Ishikawa (cell line): ENCODE data around the gene SLC43A3.

Source experiments
- CEBPB ChIP-seq: IDR thresholded peaks from 2 replicates; pipeline ENCODE4 v1.6.1; 2012
- CREB1 ChIP-seq: IDR thresholded peaks from 2 replicates; pipeline ENCODE4 v1.6.1; 2012; ENCODE audit warnings: low read depth
- EGR1 ChIP-seq: IDR thresholded peaks from 2 replicates; pipeline ENCODE4 v1.6.1; 2012
- EP300 ChIP-seq: IDR thresholded peaks from 2 replicates; pipeline ENCODE4 v1.6.1; 2012; ENCODE audit warnings: borderline replicate concordance
- MAX ChIP-seq: IDR thresholded peaks from 2 replicates; pipeline ENCODE4 v1.6.1; 2012
- NFIC ChIP-seq: IDR thresholded peaks from 2 replicates; pipeline ENCODE4 v1.6.1; 2012
- RAD21 ChIP-seq: IDR thresholded peaks from 2 replicates; pipeline ENCODE4 v1.6.1; 2012; ENCODE audit warnings: low read depth
- REST ChIP-seq: IDR thresholded peaks from 2 replicates; pipeline ENCODE4 v1.6.1; 2012; ENCODE audit warnings: low read depth, mild to moderate bottlenecking
- TAF1 ChIP-seq: IDR thresholded peaks from 2 replicates; pipeline ENCODE4 v1.6.1; 2012; ENCODE audit warnings: low read depth, mild to moderate bottlenecking
- TCF12 ChIP-seq: IDR thresholded peaks from 2 replicates; pipeline ENCODE4 v1.6.1; 2012; ENCODE audit warnings: low read depth
- TEAD4 ChIP-seq: IDR thresholded peaks from 2 replicates; pipeline ENCODE4 v1.6.1; 2012
- USF1 ChIP-seq: IDR thresholded peaks from 2 replicates; pipeline ENCODE4 v1.6.1; 2012
- YY1 ChIP-seq: IDR thresholded peaks from 2 replicates; pipeline ENCODE4 v1.6.1; 2012; ENCODE audit warnings: low read depth
- ZBTB7A ChIP-seq: IDR thresholded peaks from 2 replicates; pipeline ENCODE4 v1.6.1; 2012; ENCODE audit warnings: low read depth

- TF ChIP-seq ZBTB7A: no peak
- no peak for TF ChIP-seq CEBPB
- TF ChIP-seq TAF1: no peak
- TF ChIP-seq MAX: no peak
- no peak for TF ChIP-seq CREB1
- TF ChIP-seq REST: no peak
- no peak for TF ChIP-seq TCF12
- no peak for TF ChIP-seq EP300
- TF ChIP-seq RAD21: no peak
- no peak for TF ChIP-seq USF1
- no peak for TF ChIP-seq NFIC
- TF ChIP-seq TEAD4: no peak
- no peak for TF ChIP-seq EGR1
- TF ChIP-seq YY1: no peak
These were observed 10.5 kb downstream of the SLC43A3 start for GRCh38 chr11:57416436-57416835.
